MM.1S (cell line): ENCODE data around the gene RGS11.

Source experiments
- DNase-seq: peaks from one replicate; pipeline ENCODE4 v3.0.0-alpha.2; 2015
- H2AFZ ChIP-seq: fragments of 300-600 bp; sonication (generic); 2 replicates; pipeline ENCODE4 v1.6.0; 2016; ENCODE audit warnings: antibody characterized with exemption, low read length
- H3F3A ChIP-seq: fragments of 300-600 bp; sonication (generic); 2 replicates; pipeline ENCODE4 v1.6.1; 2016; ENCODE audit warnings: mild to moderate bottlenecking, antibody characterized with exemption, low read length, moderate library complexity, mixed read lengths; ENCODE audit not compliant: insufficient read depth
- H3K27ac ChIP-seq: fragments of 300-600 bp; sonication (generic); 2 replicates; pipeline ENCODE4 v1.5.1; 2016; ENCODE audit warnings: mild to moderate bottlenecking, low read length
- H3K27me3 ChIP-seq: fragments of 300-600 bp; sonication (generic); replicated peaks from 2 replicates; pipeline ENCODE4 v1.6.0; 2016; ENCODE audit warnings: low read length; ENCODE audit not compliant: insufficient read depth
- H3K36me3 ChIP-seq: fragments of 300-600 bp; sonication (generic); replicated peaks from 2 replicates; pipeline ENCODE4 v1.6.1; 2016; ENCODE audit warnings: mild to moderate bottlenecking, low read length, mixed read lengths; ENCODE audit not compliant: insufficient read depth
- H3K4me1 ChIP-seq: fragments of 300-600 bp; sonication (generic); 2 replicates; pipeline ENCODE4 v1.6.1; 2016; ENCODE audit warnings: low read length, mixed read lengths
- H3K4me2 ChIP-seq: fragments of 300-600 bp; sonication (generic); 2 replicates; pipeline ENCODE4 v1.6.0; 2016; ENCODE audit warnings: low read depth, low read length
- H3K4me3 ChIP-seq: fragments of 300-600 bp; sonication (generic); 2 replicates; pipeline ENCODE4 v1.5.1; 2016; ENCODE audit warnings: low read length, mixed read lengths
- H3K79me2 ChIP-seq: fragments of 300-600 bp; sonication (generic); 2 replicates; pipeline ENCODE4 v1.6.1; 2016; ENCODE audit warnings: mixed run types, low read length, mixed read lengths
- H3K9ac ChIP-seq: fragments of 300-600 bp; sonication (generic); 2 replicates; pipeline ENCODE4 v1.6.1; 2016; ENCODE audit warnings: low read length, mixed read lengths
- H3K9me2 ChIP-seq: fragments of 300-600 bp; sonication (generic); replicated peaks from 2 replicates; pipeline ENCODE4 v1.6.1; 2016; ENCODE audit warnings: mild to moderate bottlenecking, low read length, mixed read lengths; ENCODE audit not compliant: insufficient read depth
- H3K9me3 ChIP-seq: fragments of 300-600 bp; sonication (generic); replicated peaks from 2 replicates; pipeline ENCODE4 v1.6.1; 2016; ENCODE audit warnings: mild to moderate bottlenecking, low read length, mixed read lengths; ENCODE audit not compliant: insufficient read depth
- H4K20me1 ChIP-seq: fragments of 300-600 bp; sonication (generic); 2 replicates; pipeline ENCODE4 v1.6.1; 2016; ENCODE audit warnings: mild to moderate bottlenecking, low read length, moderate library complexity, mixed read lengths; ENCODE audit not compliant: insufficient read depth
- EZH2 ChIP-seq: fragments of 300-600 bp; sonication (generic); optimal IDR thresholded peaks from 2 replicates; pipeline ENCODE3; 2017; ENCODE audit warnings: low read depth, mild to moderate bottlenecking, antibody characterized with exemption, low read length, mixed read lengths
- EZH2phosphoT487 ChIP-seq: fragments of 300-600 bp; sonication (generic); IDR thresholded peaks from 2 replicates; pipeline ENCODE4 v1.6.1; 2018; ENCODE audit warnings: antibody characterized with exemption, low read length
- TF ChIP-seq, protein P1 (sequence below): fragments of 300-600 bp; sonication (generic); IDR thresholded peaks from 2 replicates; pipeline ENCODE4 v1.5.1; 2016; ENCODE audit warnings: antibody characterized with exemption, low read length, mixed read lengths

RGS11 gene

DNA sequence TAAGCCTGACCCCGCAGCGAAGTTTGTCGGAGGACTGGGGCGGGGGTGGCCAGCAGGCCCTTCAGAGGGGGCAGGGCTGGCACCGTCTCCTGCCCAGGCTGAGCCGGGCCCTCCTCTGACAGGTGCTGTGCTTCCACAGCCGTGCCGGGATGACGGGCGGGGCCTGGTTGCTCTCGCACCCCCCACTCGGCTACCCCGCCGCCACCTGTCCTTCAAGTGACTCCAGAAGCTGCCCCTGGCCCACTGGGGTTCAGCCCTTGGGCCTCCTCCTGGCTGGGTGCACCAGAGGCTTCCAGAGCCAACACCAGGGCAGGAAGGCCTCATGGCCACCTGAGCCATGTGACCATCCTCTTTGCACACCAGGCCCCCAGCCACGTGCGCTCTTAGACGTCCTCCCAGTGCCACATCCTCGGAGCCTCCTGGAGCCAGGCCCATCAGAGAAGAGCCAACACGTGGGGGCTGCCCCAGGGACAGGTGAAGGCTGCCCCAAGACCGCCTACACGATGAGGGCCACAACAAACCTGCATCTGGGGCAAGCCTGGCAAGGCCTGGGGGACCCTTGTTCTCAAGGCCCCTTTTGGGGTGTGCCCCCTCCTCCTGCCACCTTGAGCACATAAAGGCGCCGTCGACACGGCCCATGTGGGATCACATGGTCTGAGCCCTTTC lies 14.4 kb upstream of the RGS11 start:
- Histone ChIP-seq H3K4me2 (no peak overlapping the region), H3K79me2 (no peaks in the 10 kb centered on the region), H3F3A (no peaks in the 10 kb centered on the region), H3K9me3 (no peaks in the 10 kb centered on the region), H3K4me1 (no peaks in the 10 kb centered on the region), H3K36me3 (no peaks in the 10 kb centered on the region), H3K27ac (no peak overlapping the region), H3K9ac (no peak overlapping the region), H2AFZ (no peak overlapping the region), H4K20me1 (no peaks in the 10 kb centered on the region), H3K4me3 (no peak overlapping the region), H3K9me2 (no peaks in the 10 kb centered on the region), H3K27me3 (no peaks in the 10 kb centered on the region)
- TF ChIP-seq EZH2 = no peak
- no peak for TF ChIP-seq EZH2phosphoT487
- TF ChIP-seq, protein P1, sequence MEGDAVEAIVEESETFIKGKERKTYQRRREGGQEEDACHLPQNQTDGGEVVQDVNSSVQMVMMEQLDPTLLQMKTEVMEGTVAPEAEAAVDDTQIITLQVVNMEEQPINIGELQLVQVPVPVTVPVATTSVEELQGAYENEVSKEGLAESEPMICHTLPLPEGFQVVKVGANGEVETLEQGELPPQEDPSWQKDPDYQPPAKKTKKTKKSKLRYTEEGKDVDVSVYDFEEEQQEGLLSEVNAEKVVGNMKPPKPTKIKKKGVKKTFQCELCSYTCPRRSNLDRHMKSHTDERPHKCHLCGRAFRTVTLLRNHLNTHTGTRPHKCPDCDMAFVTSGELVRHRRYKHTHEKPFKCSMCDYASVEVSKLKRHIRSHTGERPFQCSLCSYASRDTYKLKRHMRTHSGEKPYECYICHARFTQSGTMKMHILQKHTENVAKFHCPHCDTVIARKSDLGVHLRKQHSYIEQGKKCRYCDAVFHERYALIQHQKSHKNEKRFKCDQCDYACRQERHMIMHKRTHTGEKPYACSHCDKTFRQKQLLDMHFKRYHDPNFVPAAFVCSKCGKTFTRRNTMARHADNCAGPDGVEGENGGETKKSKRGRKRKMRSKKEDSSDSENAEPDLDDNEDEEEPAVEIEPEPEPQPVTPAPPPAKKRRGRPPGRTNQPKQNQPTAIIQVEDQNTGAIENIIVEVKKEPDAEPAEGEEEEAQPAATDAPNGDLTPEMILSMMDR = no peak
- no peak for DNase-seq

DNA sequence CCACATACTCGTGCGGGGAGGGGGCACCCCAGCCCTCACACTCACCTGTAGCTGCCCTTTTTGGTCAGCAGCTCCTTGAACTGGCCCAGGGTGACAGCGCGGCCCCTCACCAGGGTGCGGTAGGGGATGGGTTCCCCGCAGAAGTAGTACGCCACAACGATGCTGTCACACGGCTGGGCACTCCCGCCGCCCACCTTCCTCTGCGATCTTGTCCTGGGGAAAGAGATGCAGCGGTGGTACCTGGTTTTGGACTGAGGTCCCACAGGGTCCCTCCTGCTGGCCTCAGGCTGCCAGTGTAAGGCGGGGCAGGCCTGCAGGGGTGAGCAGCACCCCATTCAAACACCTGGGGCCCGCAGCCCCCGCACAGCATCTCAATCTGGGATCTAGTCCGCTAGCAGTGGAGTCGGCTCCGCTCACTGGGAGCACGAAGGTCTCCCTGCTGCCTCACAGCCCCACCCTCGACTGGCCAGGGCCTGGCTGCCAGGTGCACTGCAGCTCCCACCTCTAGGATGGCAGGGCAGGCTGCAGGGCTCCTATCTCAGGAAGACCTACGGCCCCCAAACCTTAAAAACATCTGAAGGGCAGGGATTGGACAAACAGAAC lies 13.8 kb upstream of the RGS11 start:
- Histone ChIP-seq H2AFZ (no peak overlapping the region), H3K27me3 (no peaks in the 10 kb centered on the region), H3K4me1 (no peaks in the 10 kb centered on the region), H3K9me3 (no peaks in the 10 kb centered on the region), H3F3A (no peaks in the 10 kb centered on the region), H3K4me3 (no peak overlapping the region), H4K20me1 (no peaks in the 10 kb centered on the region), H3K4me2 (no peak overlapping the region), H3K9ac (no peak overlapping the region), H3K9me2 (no peaks in the 10 kb centered on the region), H3K27ac (no peak overlapping the region), H3K36me3 (no peaks in the 10 kb centered on the region), H3K79me2 (no peaks in the 10 kb centered on the region)
- TF ChIP-seq, protein P1 = no peak
- no peak for DNase-seq

DNA sequence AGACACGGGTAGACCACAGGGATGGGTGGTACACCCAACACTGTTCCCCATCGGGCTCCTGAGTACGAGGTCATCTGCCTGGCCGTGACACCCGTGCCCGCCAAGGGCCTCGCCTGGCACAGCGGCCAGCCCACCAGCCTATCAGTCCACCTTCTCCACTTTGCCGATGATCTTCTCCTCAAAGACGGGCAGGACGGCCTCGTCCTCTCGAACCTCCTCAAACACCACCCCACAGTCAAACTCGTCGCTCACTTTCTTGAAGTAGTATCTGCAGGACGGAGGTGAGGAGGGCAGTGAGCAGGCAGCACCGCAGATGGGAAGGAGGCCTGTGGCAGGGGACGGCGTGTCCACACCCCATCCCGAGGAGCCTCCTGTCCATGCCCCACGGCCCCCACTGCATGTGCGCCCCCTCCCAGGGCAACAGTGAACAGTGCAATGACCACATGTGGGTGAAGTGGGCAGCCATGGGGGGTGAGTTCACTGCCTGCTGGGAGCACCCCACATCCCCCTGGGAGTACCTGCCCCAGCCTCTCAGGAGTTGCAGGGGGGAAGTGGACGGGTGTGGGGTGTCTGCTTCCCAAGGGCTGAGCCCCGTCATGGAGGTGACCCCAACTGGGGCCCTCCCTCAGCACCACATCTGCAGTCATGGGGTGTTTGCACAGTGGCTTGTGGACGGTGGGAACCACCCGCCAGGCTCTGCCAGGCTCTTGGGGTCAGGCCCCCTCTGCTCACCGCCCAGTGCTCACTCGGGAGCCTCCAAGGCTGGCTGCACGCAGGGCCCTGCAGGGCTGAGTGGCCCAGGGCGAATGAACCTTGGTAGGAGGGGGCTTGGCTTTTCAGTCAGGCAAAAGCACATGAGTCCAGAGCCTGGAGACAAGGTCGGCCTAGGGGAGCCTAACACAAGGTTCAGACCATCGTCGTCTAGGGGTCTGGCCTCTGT lies 12.5 kb upstream of the RGS11 start:
- Histone ChIP-seq H3K9ac (no peak overlapping the region), H3K36me3 (no peaks in the 10 kb centered on the region), H3K27ac (no peak overlapping the region), H4K20me1 (no peaks in the 10 kb centered on the region), H3K79me2 (no peaks in the 10 kb centered on the region), H3F3A (no peaks in the 10 kb centered on the region), H3K4me3 (no peak overlapping the region), H3K9me2 (no peaks in the 10 kb centered on the region), H2AFZ (no peak overlapping the region), H3K4me2 (no peak overlapping the region), H3K4me1 (no peaks in the 10 kb centered on the region), H3K9me3 (no peaks in the 10 kb centered on the region), H3K27me3 (no peaks in the 10 kb centered on the region)
- DNase-seq = no peak
- TF ChIP-seq, protein P1 = no peak
- TF ChIP-seq EZH2 (no peak), EZH2phosphoT487 (no peak)
